HEK293 (cell line): Measurements from ENCODE around the gene GUCY1B1.

Experiments used
- ATF2 ChIP-seq: fragments of 450-650 bp; formaldehyde crosslinking; IDR thresholded peaks from 2 replicates; pipeline ENCODE4 v1.5.1; 2016; ENCODE audit warnings: missing biosample characterization, missing genetic modification characterization, low read depth
- CTCF ChIP-seq: fragments of 450-650 bp; formaldehyde crosslinking; IDR thresholded peaks from 2 replicates; pipeline ENCODE4 v1.5.1; 2016; ENCODE audit warnings: missing biosample characterization, missing genetic modification characterization
- MYNN ChIP-seq: fragments of 450-650 bp; formaldehyde crosslinking; IDR thresholded peaks from 2 replicates; pipeline ENCODE4 v1.5.1; 2016; ENCODE audit warnings: missing biosample characterization, missing genetic modification characterization, borderline replicate concordance
- REST ChIP-seq: fragments of 450-650 bp; formaldehyde crosslinking; IDR thresholded peaks from 2 replicates; pipeline ENCODE4 v1.5.1; 2016; ENCODE audit warnings: missing biosample characterization, missing genetic modification characterization
- YY1 ChIP-seq: fragments of 450-650 bp; formaldehyde crosslinking; IDR thresholded peaks from 2 replicates; pipeline ENCODE4 v1.5.1; 2018; ENCODE audit warnings: missing biosample characterization, missing genetic modification characterization
- ZNF292 ChIP-seq: fragments of 450-650 bp; formaldehyde crosslinking; IDR thresholded peaks from 2 replicates; pipeline ENCODE4 v1.5.1; 2016; ENCODE audit warnings: low read depth, missing biosample characterization, missing genetic modification characterization, borderline replicate concordance
- ZNF324 ChIP-seq: fragments of 450-650 bp; formaldehyde crosslinking; IDR thresholded peaks from 2 replicates; pipeline ENCODE4 v1.5.1; 2016; ENCODE audit warnings: missing biosample characterization, missing genetic modification characterization
- ZNF664 ChIP-seq: fragments of 450-650 bp; formaldehyde crosslinking; IDR thresholded peaks from 2 replicates; pipeline ENCODE4 v1.5.1; 2016; ENCODE audit warnings: missing biosample characterization, missing genetic modification characterization
- ZNF776 ChIP-seq: fragments of 450-650 bp; formaldehyde crosslinking; IDR thresholded peaks from 2 replicates; pipeline ENCODE4 v1.5.0; 2017; ENCODE audit warnings: missing biosample characterization, missing genetic modification characterization, borderline replicate concordance
- TF ChIP-seq, protein P1 (sequence below): fragments of 450-650 bp; formaldehyde crosslinking; conservative IDR thresholded peaks from 2 replicates; pipeline ENCODE4 v1.5.1; 2016; ENCODE audit warnings: low read depth, missing biosample characterization, missing genetic modification characterization

- no peak for TF ChIP-seq MYNN (tag by site-specific recombination)
- no peak for TF ChIP-seq ZNF292
- TF ChIP-seq ZNF776 (tag by site-specific recombination): no peak
- no peak for TF ChIP-seq YY1 (tag by site-specific recombination)
- no peak for TF ChIP-seq ATF2 (tag by site-specific recombination)
- TF ChIP-seq, protein P1, sequence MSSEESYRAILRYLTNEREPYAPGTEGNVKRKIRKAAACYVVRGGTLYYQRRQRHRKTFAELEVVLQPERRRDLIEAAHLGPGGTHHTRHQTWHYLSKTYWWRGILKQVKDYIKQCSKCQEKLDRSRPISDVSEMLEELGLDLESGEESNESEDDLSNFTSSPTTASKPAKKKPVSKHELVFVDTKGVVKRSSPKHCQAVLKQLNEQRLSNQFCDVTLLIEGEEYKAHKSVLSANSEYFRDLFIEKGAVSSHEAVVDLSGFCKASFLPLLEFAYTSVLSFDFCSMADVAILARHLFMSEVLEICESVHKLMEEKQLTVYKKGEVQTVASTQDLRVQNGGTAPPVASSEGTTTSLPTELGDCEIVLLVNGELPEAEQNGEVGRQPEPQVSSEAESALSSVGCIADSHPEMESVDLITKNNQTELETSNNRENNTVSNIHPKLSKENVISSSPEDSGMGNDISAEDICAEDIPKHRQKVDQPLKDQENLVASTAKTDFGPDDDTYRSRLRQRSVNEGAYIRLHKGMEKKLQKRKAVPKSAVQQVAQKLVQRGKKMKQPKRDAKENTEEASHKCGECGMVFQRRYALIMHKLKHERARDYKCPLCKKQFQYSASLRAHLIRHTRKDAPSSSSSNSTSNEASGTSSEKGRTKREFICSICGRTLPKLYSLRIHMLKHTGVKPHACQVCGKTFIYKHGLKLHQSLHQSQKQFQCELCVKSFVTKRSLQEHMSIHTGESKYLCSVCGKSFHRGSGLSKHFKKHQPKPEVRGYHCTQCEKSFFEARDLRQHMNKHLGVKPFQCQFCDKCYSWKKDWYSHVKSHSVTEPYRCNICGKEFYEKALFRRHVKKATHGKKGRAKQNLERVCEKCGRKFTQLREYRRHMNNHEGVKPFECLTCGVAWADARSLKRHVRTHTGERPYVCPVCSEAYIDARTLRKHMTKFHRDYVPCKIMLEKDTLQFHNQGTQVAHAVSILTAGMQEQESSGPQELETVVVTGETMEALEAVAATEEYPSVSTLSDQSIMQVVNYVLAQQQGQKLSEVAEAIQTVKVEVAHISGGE (tag by site-specific recombination): no peak
- TF ChIP-seq ZNF664 (tag by site-specific recombination): no peak
- no peak for TF ChIP-seq REST (tag by site-specific recombination)
- TF ChIP-seq ZNF324: no peak
- no peak for TF ChIP-seq CTCF (tag by site-specific recombination)
These were observed 23.3 kb upstream of the GUCY1B1 start for GRCh38 chr4:155735496-155735895.
